ENCODE measurements around the gene CLCN4. TPM values are rescaled to one million over a fixed set of nuclear protein-coding genes. Genes with fewer than 3 reads are reported as not detected.

The CLCN4 gene
- total RNA-seq, 2 donors from 2014 or later: 0.50 to 15.3 TPM

DNA sequence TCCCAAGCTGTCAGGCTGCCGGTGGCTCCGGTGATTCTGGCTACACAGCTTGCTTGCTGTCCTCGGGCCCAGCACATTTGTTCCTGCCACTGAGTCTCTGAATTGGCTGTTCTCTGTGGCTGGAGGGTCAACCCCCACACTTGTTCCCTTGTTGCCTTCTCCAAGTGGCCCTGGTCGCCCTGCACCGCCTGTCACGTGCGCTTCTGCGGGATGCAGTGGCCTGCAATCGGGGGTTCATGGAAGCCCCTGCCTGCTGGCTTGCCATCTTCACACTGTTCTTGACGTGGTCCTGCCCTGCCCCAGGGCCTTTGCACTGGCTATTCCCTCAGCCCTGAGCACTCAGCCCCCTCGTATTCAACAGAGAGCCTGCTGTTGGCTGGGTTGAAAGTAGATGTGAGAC is 8.1 kb downstream of the CLCN4 start:
- H3K9me3 ChIP-seq: no peaks in the 10 kb centered on the region
- no peak overlapping the region for H3K4me3 ChIP-seq
- H3K27ac ChIP-seq: no peak overlapping the region
- no peak for TF ChIP-seq POLR2A (IDR thresholded peaks at IDR 0.05)
- TF ChIP-seq CTCF (IDR thresholded peaks at IDR 0.05): no peak
- intact Hi-C loops (cut with DNase I): no loop called here
- WGBS: 93% methylated on average over 3 of the region's 11 CpGs
- no peaks in the 10 kb centered on the region for H3K36me3 ChIP-seq
- DNase-seq (ENCODE audit: low spot score): no peak
- no peaks in the 10 kb centered on the region for H3K27me3 ChIP-seq (replicated peaks; ENCODE audit: insufficient read depth)
- H3K4me1 ChIP-seq (replicated peaks): no peaks in the 10 kb centered on the region

- Histone ChIP-seq H3K4me1 (replicated peaks) (no peaks in the 10 kb centered on the region), H3K4me3 (no peak overlapping the region), H3K36me3 (no peaks in the 10 kb centered on the region), H3K9me3 (no peaks in the 10 kb centered on the region), H3K27me3 (replicated peaks; ENCODE audit: insufficient read depth) (no peaks in the 10 kb centered on the region), H3K27ac (no peak overlapping the region)
- DNase-seq (ENCODE audit: low spot score): no peak
- TF ChIP-seq POLR2A (IDR thresholded peaks at IDR 0.05) (no peak), POLR2AphosphoS5 (IDR thresholded peaks at IDR 0.05) (no peak), CTCF (IDR thresholded peaks at IDR 0.05) (no peak)
- intact Hi-C loops (cut with DNase I): no loop called here
- WGBS: 89% methylated on average over 13 of the region's 18 CpGs
Observed at GRCh38 chrX:10165580-10166247, 8.9 kb downstream of the CLCN4 start.

GRCh38 chrX:10166248-10166716 is 9.5 kb downstream of the CLCN4 start:
- DNase-seq (ENCODE audit: low spot score): no peak
- intact Hi-C loops (cut with DNase I): no loop called here
- H3K27me3 ChIP-seq (replicated peaks; ENCODE audit: insufficient read depth): no peaks in the 10 kb centered on the region
- no peaks in the 10 kb centered on the region for H3K4me1 ChIP-seq (replicated peaks)
- H3K36me3 ChIP-seq: no peaks in the 10 kb centered on the region
- TF ChIP-seq CTCF (IDR thresholded peaks at IDR 0.05) (no peak), POLR2A (IDR thresholded peaks at IDR 0.05) (no peak), POLR2AphosphoS5 (IDR thresholded peaks at IDR 0.05) (no peak)
- 86% methylated on average over 14 of the region's 17 CpGs for WGBS
- no peak overlapping the region for H3K4me3 ChIP-seq
- H3K27ac ChIP-seq: no peak overlapping the region
- no peaks in the 10 kb centered on the region for H3K9me3 ChIP-seq

GRCh38 chrX:10166731-10167151 is 10.0 kb downstream of the CLCN4 start:
- no peak overlapping the region for H3K27ac ChIP-seq
- 57% methylated on average over 7 of the region's 8 CpGs for WGBS
- H3K4me1 ChIP-seq (replicated peaks): no peaks in the 10 kb centered on the region
- H3K36me3 ChIP-seq: no peaks in the 10 kb centered on the region
- H3K27me3 ChIP-seq (replicated peaks; ENCODE audit: insufficient read depth): no peaks in the 10 kb centered on the region
- no peak for DNase-seq (ENCODE audit: low spot score)
- intact Hi-C loops (cut with DNase I): no loop called here
- no peak for TF ChIP-seq CTCF (IDR thresholded peaks at IDR 0.05)
- no peak for TF ChIP-seq POLR2A (IDR thresholded peaks at IDR 0.05)
- TF ChIP-seq POLR2AphosphoS5 (IDR thresholded peaks at IDR 0.05): no peak
- H3K4me3 ChIP-seq: no peak overlapping the region
- H3K9me3 ChIP-seq: no peaks in the 10 kb centered on the region

DNA sequence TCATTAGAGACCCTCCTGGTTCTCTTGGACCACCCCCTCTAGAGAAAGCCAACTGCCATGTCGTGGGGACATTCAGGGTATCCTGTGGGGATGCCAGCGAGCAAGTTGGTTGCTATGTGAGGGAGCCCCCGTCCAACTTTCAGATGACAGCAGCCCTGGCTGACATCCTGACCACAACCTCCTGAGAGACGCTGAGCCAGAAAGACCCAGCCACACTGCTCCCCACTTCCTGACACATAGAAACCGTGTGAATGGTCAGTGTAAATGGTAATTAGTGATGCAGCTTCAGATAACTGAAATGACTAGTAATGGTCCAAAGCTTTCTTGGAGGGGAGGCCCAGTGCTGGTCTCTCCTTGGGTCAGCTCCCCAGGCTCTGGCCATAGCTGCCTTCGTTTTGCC is 10.8 kb downstream of the CLCN4 start:
- intact Hi-C loops (cut with DNase I): no loop called here
- H3K4me1 ChIP-seq (replicated peaks): no peaks in the 10 kb centered on the region
- no peak overlapping the region for H3K27ac ChIP-seq
- no peak overlapping the region for H3K4me3 ChIP-seq
- no peak for DNase-seq (ENCODE audit: low spot score)
- no peaks in the 10 kb centered on the region for H3K9me3 ChIP-seq
- no peaks in the 10 kb centered on the region for H3K36me3 ChIP-seq
- 77% methylated on average over 4 of the region's 6 CpGs for WGBS
- TF ChIP-seq CTCF (IDR thresholded peaks at IDR 0.05) (no peak), POLR2AphosphoS5 (IDR thresholded peaks at IDR 0.05) (no peak), POLR2A (IDR thresholded peaks at IDR 0.05) (no peak)
- no peaks in the 10 kb centered on the region for H3K27me3 ChIP-seq (replicated peaks; ENCODE audit: insufficient read depth)
